ENCODE results near the gene BEND6. TPM values are rescaled to one million over a fixed set of nuclear protein-coding genes. Genes with fewer than 3 reads are reported as not detected.
"Not testable (repeated sequence)": the region's sequence is repeated elsewhere in the genome, so short reads cannot be mapped to it uniquely, and the experiment has no call there.

BEND6 gene
- total RNA-seq, 3 donors from 2014 or later (not counting 1 experiment from before 2014, with no cell fraction given), result not detected

GRCh38 chr6:56996401-56996800 is 41.5 kb downstream of the BEND6 start:
- no peak for DNase-seq
- no peaks in the 10 kb centered on the region for H3K4me1 Mint-ChIP-seq
- intact Hi-C loops (cut with micrococcal nuclease), result no loop called here
- Histone ChIP-seq H3K27me3 (ENCODE audit: control insufficient read depth, insufficient read depth, low read length) (no peaks in the 10 kb centered on the region), H3K36me3 (ENCODE audit: control insufficient read depth, insufficient read depth, low read length) (no peaks in the 10 kb centered on the region), H3K4me3 (ENCODE audit: low read length) (no peak overlapping the region), H3K27ac (ENCODE audit: low read length) (no peak overlapping the region), H3K9me3 (ENCODE audit: control insufficient read depth, insufficient read depth, low read length) (peaks cover 5% of the 10 kb centered on the region), H3K4me1 (ENCODE audit: control insufficient read depth, insufficient read depth, low read length) (no peaks in the 10 kb centered on the region)
- no peak for ATAC-seq
- TF ChIP-seq CTCF (IDR thresholded peaks at IDR 0.05), result no peak
- WGBS (ENCODE audit: insufficient coverage), result 86% methylated on average over 1 of the region's 1 CpG
- no peak overlapping the region for H3K27ac Mint-ChIP-seq
- H3K9me3 Mint-ChIP-seq, result no peaks in the 10 kb centered on the region
- H3K36me3 Mint-ChIP-seq, result peaks cover 7% of the 10 kb centered on the region
- H3K27me3 Mint-ChIP-seq (ENCODE audit: low read depth in 2 of 2), result peaks cover 0 to 8% of the 10 kb centered on the region in 2 donors
- no peak overlapping the region for H3K4me3 Mint-ChIP-seq

GRCh38 chr6:56999049-56999448 is 44.1 kb downstream of the BEND6 start:
- H3K9me3 ChIP-seq (ENCODE audit: control insufficient read depth, insufficient read depth, low read length), result peaks cover 5% of the 10 kb centered on the region
- no peak overlapping the region for H3K27ac ChIP-seq (ENCODE audit: low read length)
- no peak for DNase-seq
- intact Hi-C loops (cut with micrococcal nuclease), result no loop called here
- H3K4me3 Mint-ChIP-seq, result no peak overlapping the region
- no peaks in the 10 kb centered on the region for H3K36me3 ChIP-seq (ENCODE audit: control insufficient read depth, insufficient read depth, low read length)
- H3K27ac Mint-ChIP-seq, result no peak overlapping the region
- H3K27me3 ChIP-seq (ENCODE audit: control insufficient read depth, insufficient read depth, low read length), result no peaks in the 10 kb centered on the region
- H3K4me1 ChIP-seq (ENCODE audit: control insufficient read depth, insufficient read depth, low read length), result no peaks in the 10 kb centered on the region
- H3K36me3 Mint-ChIP-seq, result peaks cover 7% of the 10 kb centered on the region
- no peak for TF ChIP-seq CTCF (IDR thresholded peaks at IDR 0.05)
- no peak overlapping the region for H3K4me3 ChIP-seq (ENCODE audit: low read length)
- no peaks in the 10 kb centered on the region for H3K4me1 Mint-ChIP-seq
- ATAC-seq, result no peak
- no peaks in the 10 kb centered on the region for H3K9me3 Mint-ChIP-seq
- peaks cover 0 to 15% of the 10 kb centered on the region in 2 donors for H3K27me3 Mint-ChIP-seq (ENCODE audit: low read depth in 2 of 2)

GRCh38 chr6:56999748-57000147 is 44.8 kb downstream of the BEND6 start:
- H3K27ac Mint-ChIP-seq; H3K4me3 Mint-ChIP-seq; H3K9me3 ChIP-seq (ENCODE audit: control insufficient read depth, insufficient read depth, low read length); H3K27me3 ChIP-seq (ENCODE audit: control insufficient read depth, insufficient read depth, low read length); DNase-seq; H3K4me3 ChIP-seq (ENCODE audit: low read length); H3K36me3 Mint-ChIP-seq; H3K27ac ChIP-seq (ENCODE audit: low read length); ATAC-seq; H3K9me3 Mint-ChIP-seq; H3K36me3 ChIP-seq (ENCODE audit: control insufficient read depth, insufficient read depth, low read length); H3K4me1 ChIP-seq (ENCODE audit: control insufficient read depth, insufficient read depth, low read length); intact Hi-C loops (cut with micrococcal nuclease); H3K4me1 Mint-ChIP-seq: not testable (repeated sequence)
- H3K27me3 Mint-ChIP-seq (ENCODE audit: low read depth in 2 of 2), result peaks cover 0 to 15% of the 10 kb centered on the region in 2 donors
- 97% methylated on average over 18 of the region's 18 CpGs for WGBS (ENCODE audit: insufficient coverage)

GRCh38 chr6:57002197-57002596 is 47.3 kb downstream of the BEND6 start:
- Histone ChIP-seq H3K9me3 (ENCODE audit: control insufficient read depth, insufficient read depth, low read length) (peaks cover 5% of the 10 kb centered on the region), H3K4me3 (ENCODE audit: low read length) (no peak overlapping the region), H3K27me3 (ENCODE audit: control insufficient read depth, insufficient read depth, low read length) (no peaks in the 10 kb centered on the region), H3K4me1 (ENCODE audit: control insufficient read depth, insufficient read depth, low read length) (no peaks in the 10 kb centered on the region), H3K36me3 (ENCODE audit: control insufficient read depth, insufficient read depth, low read length) (no peaks in the 10 kb centered on the region), H3K27ac (ENCODE audit: low read length) (no peak overlapping the region)
- Mint-ChIP-seq H3K9me3 (no peaks in the 10 kb centered on the region), H3K36me3 (peaks cover 7% of the 10 kb centered on the region), H3K27ac (no peak overlapping the region), H3K27me3 (ENCODE audit: low read depth in 2 of 2) (peaks cover 0 to 15% of the 10 kb centered on the region in 2 donors), H3K4me3 (no peak overlapping the region), H3K4me1 (no peaks in the 10 kb centered on the region)
- no peak for DNase-seq
- intact Hi-C loops (cut with micrococcal nuclease), result no loop called here
- no peak for TF ChIP-seq CTCF (IDR thresholded peaks at IDR 0.05)
- no peak for ATAC-seq

Data from natural killer cell (primary cell).